D721Med (cell line): Measurements from ENCODE around the gene SLC10A2.

Experiments used
- DNase-seq: peaks from one replicate; pipeline ENCODE4 v3.0.0; 2011; ENCODE audit warnings: low spot score; ENCODE audit not compliant: insufficient read length
- FAIRE-seq: peaks from 2 replicates; lab custom pipeline; 2011; peaks lifted over from hg19 to GRCh38; lab: Jason Lieb, UNC
- TF ChIP-seq, protein P1 (sequence below): IDR thresholded peaks from 2 replicates; pipeline ENCODE4 v1.5.1; 2012; ENCODE audit warnings: mild to moderate bottlenecking, control low read depth; ENCODE audit not compliant: insufficient read depth; ENCODE audit errors: missing control alignments

The SLC10A2 gene

GRCh38 chr13:103055166-103055565, 11.1 kb downstream of the SLC10A2 start:
- DNase-seq: no peak
- TF ChIP-seq, protein P1, sequence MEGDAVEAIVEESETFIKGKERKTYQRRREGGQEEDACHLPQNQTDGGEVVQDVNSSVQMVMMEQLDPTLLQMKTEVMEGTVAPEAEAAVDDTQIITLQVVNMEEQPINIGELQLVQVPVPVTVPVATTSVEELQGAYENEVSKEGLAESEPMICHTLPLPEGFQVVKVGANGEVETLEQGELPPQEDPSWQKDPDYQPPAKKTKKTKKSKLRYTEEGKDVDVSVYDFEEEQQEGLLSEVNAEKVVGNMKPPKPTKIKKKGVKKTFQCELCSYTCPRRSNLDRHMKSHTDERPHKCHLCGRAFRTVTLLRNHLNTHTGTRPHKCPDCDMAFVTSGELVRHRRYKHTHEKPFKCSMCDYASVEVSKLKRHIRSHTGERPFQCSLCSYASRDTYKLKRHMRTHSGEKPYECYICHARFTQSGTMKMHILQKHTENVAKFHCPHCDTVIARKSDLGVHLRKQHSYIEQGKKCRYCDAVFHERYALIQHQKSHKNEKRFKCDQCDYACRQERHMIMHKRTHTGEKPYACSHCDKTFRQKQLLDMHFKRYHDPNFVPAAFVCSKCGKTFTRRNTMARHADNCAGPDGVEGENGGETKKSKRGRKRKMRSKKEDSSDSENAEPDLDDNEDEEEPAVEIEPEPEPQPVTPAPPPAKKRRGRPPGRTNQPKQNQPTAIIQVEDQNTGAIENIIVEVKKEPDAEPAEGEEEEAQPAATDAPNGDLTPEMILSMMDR: no peak
- FAIRE-seq: no peak

DNA sequence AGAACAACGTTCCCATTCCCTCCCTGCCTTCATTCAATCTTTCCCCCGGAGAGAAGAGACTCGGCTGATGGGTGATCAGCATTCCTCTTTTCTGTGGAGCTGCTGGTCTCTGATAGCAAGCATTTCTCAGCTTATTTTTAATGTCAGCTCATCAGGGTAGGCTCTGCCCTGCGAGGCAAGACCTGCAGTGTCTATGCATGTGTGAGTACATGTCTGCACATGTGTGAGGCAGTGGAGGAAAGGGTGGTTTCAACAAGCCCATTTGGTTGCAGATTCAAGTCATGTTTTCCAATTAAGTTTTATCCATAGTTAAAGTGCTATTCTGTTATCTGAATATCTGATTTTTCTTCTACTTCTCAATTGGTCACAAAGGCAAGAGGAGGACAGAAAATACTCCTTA, 19.5 kb downstream of the SLC10A2 start:
- DNase-seq (no peak), FAIRE-seq (no peak)
- TF ChIP-seq, protein P1: no peak

GRCh38 chr13:103044056-103044455, 22.2 kb downstream of the SLC10A2 start:
- DNase-seq (no peak), FAIRE-seq (no peak)
- TF ChIP-seq, protein P1: no peak

DNA sequence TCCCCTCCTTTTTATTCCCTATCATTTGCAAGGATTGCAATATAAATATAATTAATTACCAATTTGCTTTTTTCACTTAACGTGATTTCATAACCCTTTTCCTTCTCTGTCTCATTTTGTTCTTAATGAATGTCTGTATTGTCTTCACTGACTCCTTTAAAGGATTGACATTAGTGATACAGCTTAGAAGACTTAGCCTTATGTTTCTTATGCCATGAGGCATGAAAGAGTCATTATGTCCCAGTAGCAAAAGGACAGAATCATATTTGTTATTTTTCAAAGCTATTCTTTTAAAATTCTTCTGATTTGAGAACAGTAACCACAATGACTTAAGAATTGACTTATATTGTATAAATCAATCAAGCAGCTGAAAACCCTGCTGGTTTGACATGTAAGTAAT, 26.2 kb downstream of the SLC10A2 start:
- FAIRE-seq (no peak), DNase-seq (no peak)
- TF ChIP-seq, protein P1: no peak

DNA sequence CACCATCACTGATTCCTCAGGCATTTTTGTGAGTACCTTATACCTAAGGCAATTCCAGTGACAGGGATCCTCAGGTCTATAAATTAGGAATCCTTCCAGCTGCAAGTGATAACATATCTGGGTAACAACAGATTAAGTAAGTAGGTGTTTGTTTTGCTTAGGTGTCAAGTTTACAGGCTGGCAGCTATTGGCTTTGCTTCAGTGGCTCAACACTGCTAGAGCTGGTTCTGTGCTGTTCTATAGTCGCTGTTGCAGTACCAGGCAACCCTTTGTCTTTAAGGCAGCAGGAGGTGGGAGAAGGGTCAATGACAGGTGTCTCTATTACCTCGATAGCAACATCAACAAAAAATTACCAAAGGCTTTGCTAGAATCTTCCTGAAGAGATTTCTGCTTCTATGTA, 27.0 kb downstream of the SLC10A2 start:
- TF ChIP-seq, protein P1: no peak
- no peak for DNase-seq
- FAIRE-seq: no peak

DNA sequence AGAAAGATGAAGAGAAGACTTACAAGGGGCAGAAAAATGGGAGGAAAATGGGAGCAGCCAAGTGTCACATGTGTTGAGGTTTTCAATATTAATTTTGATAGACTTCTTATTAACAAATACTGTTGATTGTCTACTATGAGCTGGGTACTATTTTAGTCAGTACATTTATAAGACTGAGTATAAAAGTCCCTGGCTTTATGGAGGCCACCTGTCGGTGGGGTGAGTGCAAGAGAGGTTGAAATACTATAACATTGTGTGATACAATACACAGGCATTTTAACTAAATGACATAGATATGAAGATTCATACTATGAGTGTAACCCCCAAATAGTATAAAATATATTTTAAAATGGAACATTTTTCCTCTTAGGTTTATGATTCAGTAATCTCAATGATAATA, 29.9 kb downstream of the SLC10A2 start:
- DNase-seq (no peak), FAIRE-seq (no peak)
- TF ChIP-seq, protein P1: no peak

GRCh38 chr13:103033999-103034398, 32.2 kb downstream of the SLC10A2 start:
- TF ChIP-seq, protein P1: no peak
- FAIRE-seq: no peak

More at GRCh38 chr13:103033999-103034398, 32.2 kb downstream of the SLC10A2 start:
- DNase-seq: no peak
